ENCODE results near the gene CLCN5.
"Not testable (repeated sequence)": the region's sequence is repeated elsewhere in the genome, so short reads cannot be mapped to it uniquely, and the experiment has no call there.

CLCN5 gene

GRCh38 chrX:49996474-49996873 is 74.1 kb downstream of the CLCN5 start:
- DNase-seq (ENCODE audit: low read depth): no peak

- no peak for DNase-seq (ENCODE audit: low read depth)
Measured at GRCh38 chrX:49999087-49999486, 76.7 kb downstream of the CLCN5 start.

- DNase-seq (ENCODE audit: low read depth): no peak
Measured at GRCh38 chrX:50000937-50001542, 78.6 kb downstream of the CLCN5 start.

- DNase-seq (ENCODE audit: low read depth): no peak
Measured at GRCh38 chrX:50002067-50002714, 79.8 kb downstream of the CLCN5 start.

GRCh38 chrX:50003467-50003866 is 81.1 kb downstream of the CLCN5 start:
- DNase-seq (ENCODE audit: low read depth): no peak

GRCh38 chrX:50003927-50004326 is 81.5 kb downstream of the CLCN5 start:
- no peak for DNase-seq (ENCODE audit: low read depth)

- not testable (repeated sequence) for DNase-seq (ENCODE audit: low read depth)
Measured at GRCh38 chrX:50025591-50025990, 103.2 kb downstream of the CLCN5 start.

GRCh38 chrX:50035126-50035525 is 112.7 kb downstream of the CLCN5 start:
- DNase-seq (ENCODE audit: low read depth): no peak

GRCh38 chrX:50036426-50036825 is 114.0 kb downstream of the CLCN5 start:
- no peak for DNase-seq (ENCODE audit: low read depth)

GRCh38 chrX:50045823-50046222 is 123.4 kb downstream of the CLCN5 start:
- no peak for DNase-seq (ENCODE audit: low read depth)

GRCh38 chrX:50049228-50049627 is 126.8 kb downstream of the CLCN5 start:
- DNase-seq (ENCODE audit: low read depth): no peak

- DNase-seq (ENCODE audit: low read depth): no peak
Measured at GRCh38 chrX:50054147-50054546, 131.8 kb downstream of the CLCN5 start.

GRCh38 chrX:50066318-50066937 is 144.0 kb downstream of the CLCN5 start:
- DNase-seq (ENCODE audit: low read depth): no peak

- DNase-seq (ENCODE audit: low read depth): peak; percentile 1
Measured at GRCh38 chrX:50067435-50068284, 145.3 kb downstream of the CLCN5 start.

- no peak for DNase-seq (ENCODE audit: low read depth)
Measured at GRCh38 chrX:50068285-50068563, 145.8 kb downstream of the CLCN5 start.

GRCh38 chrX:50068893-50069292 is 146.5 kb downstream of the CLCN5 start:
- no peak for DNase-seq (ENCODE audit: low read depth)

- DNase-seq (ENCODE audit: low read depth): no peak
Measured at GRCh38 chrX:50071494-50071893, 149.1 kb downstream of the CLCN5 start.

GRCh38 chrX:50072110-50072509 is 149.7 kb downstream of the CLCN5 start:
- DNase-seq (ENCODE audit: low read depth): no peak

- DNase-seq (ENCODE audit: low read depth): no peak
Measured at GRCh38 chrX:50073601-50074000, 151.2 kb downstream of the CLCN5 start.

GRCh38 chrX:50075630-50076339 is 153.4 kb downstream of the CLCN5 start:
- no peak for DNase-seq (ENCODE audit: low read depth)

- peak; percentile 3 for DNase-seq (ENCODE audit: low read depth)
Measured at GRCh38 chrX:50081282-50081889, 159.0 kb downstream of the CLCN5 start.

GRCh38 chrX:50082741-50083140 is 160.3 kb downstream of the CLCN5 start:
- DNase-seq (ENCODE audit: low read depth): no peak

All from fibroblast of gingiva (primary cell).